Gastroesophageal sphincter (tissue), 4 donors: ENCODE results near the gene ENPEP. TPM values are rescaled to one million over a fixed set of nuclear protein-coding genes. Genes with fewer than 3 reads are reported as not detected.
A peak's percentile ranks its signal among the peaks of the same experiment; 100 is the strongest.

Experiments
- ATAC-seq: fragments of 150-250 bp; one replicate; pipeline ENCODE4 v1.9.1; 2016; ENCODE audit warnings: mild to moderate bottlenecking, moderate library complexity
- H3K27ac ChIP-seq, 4 donors: fragments of 200-600 bp; sonication (generic) in 3 of 4; 1 replicate in 3 of 4; 2 replicates in 1 of 4; pipeline ENCODE4 v1.5.1; 2016 to 2019
- H3K27me3 ChIP-seq: fragments of 200-600 bp; sonication (generic); one replicate; pipeline ENCODE4 v1.5.1; 2019
- H3K36me3 ChIP-seq, 2 donors: fragments of 200-600 bp; sonication (generic); one replicate each; pipeline ENCODE4 v1.5.1; 2019; ENCODE audit warnings: control low read depth in 1 of 2
- H3K4me1 ChIP-seq, 3 donors: fragments of 200-600 bp; sonication (generic); 1 replicate in 2 of 3; 2 replicates in 1 of 3; pipeline ENCODE4 v1.5.1; 2016 to 2019; ENCODE audit warnings: control low read depth in 2 of 3
- H3K4me3 ChIP-seq, 2 donors: fragments of 200-600 bp; sonication (generic); one replicate each; pipeline ENCODE4 v1.5.1; 2019; ENCODE audit warnings: mild to moderate bottlenecking in 1 of 2, moderate library complexity in 1 of 2
- H3K9me3 ChIP-seq, 3 donors: fragments of 200-600 bp; sonication (generic); one replicate each; pipeline ENCODE4 v1.5.1; 2017 to 2019; ENCODE audit warnings: control low read depth in 2 of 3
- CTCF ChIP-seq, 4 experiments: fragments of 200-600 bp in 2 of 4; fragments of 450-650 bp in 2 of 4; sonication (generic) in 1 of 4; IDR thresholded peaks; one replicate each; pipeline ENCODE4 v1.5.1; 2017 to 2019; ENCODE audit warnings: antibody characterized with exemption in 4 of 4, mild to moderate bottlenecking in 2 of 4, moderate library complexity in 2 of 4
- EP300 ChIP-seq: sonication (generic); formaldehyde crosslinking; IDR thresholded peaks from one replicate; pipeline ENCODE4 v1.6.1; 2017; ENCODE audit warnings: antibody characterized with exemption, mild to moderate bottlenecking
- POLR2A ChIP-seq, 2 donors: fragments of 450-650 bp; IDR thresholded peaks; one replicate each; pipeline ENCODE4 v1.6.1; 2017; ENCODE audit warnings: antibody characterized with exemption in 2 of 2, mild to moderate bottlenecking in 2 of 2, moderate library complexity in 1 of 2
- POLR2AphosphoS5 ChIP-seq: sonication (generic); formaldehyde crosslinking; IDR thresholded peaks from one replicate; pipeline ENCODE4 v1.6.1; 2017; ENCODE audit warnings: antibody characterized with exemption
- WGBS, 2 donors: methylation state at CpG; one replicate each; pipeline ENCODE4 v1.1.5; 2018; ENCODE audit warnings: low coverage in 1 of 2; 5-methylcytosine and 5-hydroxymethylcytosine counted together
- total RNA-seq, 4 donors: library from RNA; depleted of rRNA; stranded (reverse); fragments of >200 nt; gene quantifications; one replicate each; pipeline ENCODE4 v1.1.0, GENCODE V29; 2016

Gene ENPEP
- total RNA-seq, 4 donors from 2014 or later = 2.9 to 7.0 (median 6.3) TPM

DNA sequence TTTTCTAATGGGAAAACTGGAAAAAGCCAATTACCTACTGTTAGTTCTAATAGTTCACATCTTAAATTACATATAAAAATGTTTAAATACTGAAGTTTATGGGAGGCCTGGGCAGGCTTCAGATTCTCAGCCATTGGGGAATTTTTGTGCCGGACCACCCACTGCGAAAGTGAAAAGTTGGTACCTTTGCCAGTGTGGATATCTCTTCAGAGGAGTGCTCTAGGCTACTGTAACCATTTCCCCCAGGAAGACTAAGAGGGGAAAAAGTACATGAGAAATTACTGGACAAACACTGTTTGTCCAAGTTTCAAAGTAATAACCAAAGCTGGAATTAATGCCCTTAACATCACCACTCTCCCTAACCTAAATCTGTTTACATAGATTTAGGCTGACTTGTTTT, 126.1 kb downstream of the ENPEP start:
- Histone ChIP-seq H3K36me3 (no peaks in the 10 kb centered on the region), H3K9me3 (peaks cover 0 to 6% (median 0%) of the 10 kb centered on the region in 3 donors), H3K27me3 (peaks cover 15% of the 10 kb centered on the region), H3K4me3 (no peak overlapping the region), H3K27ac (no peak overlapping the region), H3K4me1 (no peaks in the 10 kb centered on the region)
- 87 to 93% methylated on average over 2 of the region's 2 CpGs for WGBS, 2 donors
- TF ChIP-seq CTCF (IDR thresholded peaks at IDR 0.05) (no peak), POLR2AphosphoS5 (no peak), EP300 (no peak), POLR2A (IDR thresholded peaks at IDR 0.05) (no peak)
- ATAC-seq = no peak

- Histone ChIP-seq H3K9me3 (no peaks in the 10 kb centered on the region), H3K36me3 (no peaks in the 10 kb centered on the region), H3K4me3 (no peak overlapping the region), H3K27me3 (peaks cover 19% of the 10 kb centered on the region), H3K27ac (no peak overlapping the region), H3K4me1 (no peaks in the 10 kb centered on the region)
- WGBS, 2 donors = 81 to 100% methylated on average over 1 of the region's 1 CpG
- no peak for TF ChIP-seq EP300
- no peak for ATAC-seq
These were observed 129.1 kb downstream of the ENPEP start for GRCh38 chr4:110605077-110605476.

- no peak overlapping the region for H3K4me3 ChIP-seq
- peaks cover 0 to 9% (median 0%) of the 10 kb centered on the region in 3 donors for H3K4me1 ChIP-seq
- TF ChIP-seq CTCF (IDR thresholded peaks at IDR 0.05) (no peak), POLR2A (IDR thresholded peaks at IDR 0.05) (no peak), POLR2AphosphoS5 (no peak)
- WGBS, 2 donors = 53 to 59% methylated on average over 6 of the region's 6 CpGs
- peaks cover 50% of the 10 kb centered on the region for H3K27me3 ChIP-seq
- H3K27ac ChIP-seq = no peak overlapping the region
- no peaks in the 10 kb centered on the region for H3K36me3 ChIP-seq
- ATAC-seq = no peak
- H3K9me3 ChIP-seq = no peaks in the 10 kb centered on the region
These were observed 133.2 kb downstream of the ENPEP start for GRCh38 chr4:110609044-110609750.

DNA sequence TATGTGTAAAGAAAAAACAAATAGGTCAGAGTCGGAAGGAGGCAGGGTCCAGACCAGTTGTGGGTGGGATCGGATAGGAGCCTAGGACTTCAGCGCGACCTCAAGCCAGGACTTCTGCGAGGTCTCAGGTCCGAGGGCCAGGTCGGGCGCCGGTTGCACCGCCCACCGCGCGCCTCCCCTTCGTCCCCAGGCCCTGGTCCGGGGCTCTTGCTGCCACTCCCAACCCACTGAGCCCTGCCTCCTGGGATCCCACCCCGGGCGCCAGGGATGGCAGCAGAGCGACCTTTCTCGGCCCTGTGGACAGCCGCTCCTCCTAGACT, 134.6 kb downstream of the ENPEP start:
- Histone ChIP-seq H3K4me3 (no peak overlapping the region), H3K27ac (no peak overlapping the region), H3K9me3 (no peaks in the 10 kb centered on the region), H3K36me3 (no peaks in the 10 kb centered on the region), H3K27me3 (peaks cover 64% of the 10 kb centered on the region), H3K4me1 (peaks cover 0 to 9% (median 0%) of the 10 kb centered on the region in 3 donors)
- ATAC-seq = no peak
- 29% methylated on average over 5 of the region's 20 CpGs; no CpG with 5 or more reads in 1 of the 2 donors for WGBS, 2 donors
- TF ChIP-seq CTCF (IDR thresholded peaks at IDR 0.05) (no peak), EP300 (no peak), POLR2AphosphoS5 (no peak), POLR2A (IDR thresholded peaks at IDR 0.05) (no peak)

DNA sequence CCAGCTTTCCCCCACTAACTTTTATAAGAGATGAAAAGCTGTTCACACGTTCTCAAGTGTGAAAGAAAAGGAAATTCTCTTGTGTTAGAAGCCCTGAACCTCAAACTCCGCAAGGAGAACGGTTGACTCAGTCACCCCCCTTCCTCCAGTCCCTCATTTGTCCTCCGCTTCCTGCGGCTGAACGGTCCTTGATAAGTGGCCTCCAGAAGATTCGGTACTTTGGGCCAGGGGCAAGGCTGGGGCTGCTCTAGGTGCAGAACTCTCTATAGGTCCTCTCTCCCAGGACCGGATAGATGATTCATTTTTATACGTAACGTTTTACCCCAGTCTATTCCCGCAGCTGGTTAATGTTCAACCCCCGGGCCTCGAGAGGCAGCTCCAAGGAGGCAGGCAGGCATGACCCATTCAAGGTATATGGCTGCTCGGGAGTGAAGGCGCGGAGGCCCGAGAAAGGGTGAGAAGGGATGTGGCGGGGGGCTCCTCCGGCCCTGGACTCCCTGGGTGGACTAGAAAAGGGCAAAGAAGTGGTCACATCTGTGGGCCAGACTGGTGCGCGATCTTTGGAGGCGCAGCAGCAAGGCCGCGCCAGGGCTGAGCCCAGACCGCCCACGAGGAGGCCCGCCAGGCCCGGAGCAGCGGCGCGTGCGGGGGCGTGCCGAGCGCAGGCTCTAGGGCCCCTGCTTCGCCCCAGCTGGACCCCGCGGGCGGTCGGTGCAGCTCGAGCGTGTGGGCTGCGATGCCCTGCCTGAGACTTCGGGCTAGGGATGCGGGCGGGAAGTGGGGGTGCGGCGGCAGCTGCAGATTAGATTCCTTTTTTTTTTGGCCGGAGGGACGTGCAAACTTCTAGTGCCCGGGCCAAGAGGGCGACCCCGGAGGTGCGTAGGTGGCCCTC, 135.2 kb downstream of the ENPEP start:
- peaks cover 70% of the 10 kb centered on the region for H3K27me3 ChIP-seq
- WGBS, 2 donors = 37 to 71% methylated on average over 8 to 9 of the region's 54 CpGs
- TF ChIP-seq POLR2A (IDR thresholded peaks at IDR 0.05) (no peak), EP300 (no peak), POLR2AphosphoS5 (no peak), CTCF (IDR thresholded peaks at IDR 0.05) (no peak)
- H3K27ac ChIP-seq = no peak overlapping the region
- H3K36me3 ChIP-seq = no peaks in the 10 kb centered on the region
- H3K9me3 ChIP-seq = no peaks in the 10 kb centered on the region
- ATAC-seq = no peak
- peak overlapping the region in 1 of 2 donors; percentile 36 for H3K4me3 ChIP-seq
- peaks cover 0 to 15% (median 0%) of the 10 kb centered on the region in 3 donors for H3K4me1 ChIP-seq
